Parathyroid adenoma (tissue), 2 donors: ENCODE data around the gene LRP1B.

Experiments
- H2AFZ ChIP-seq: fragments of 300-600 bp; sonication (generic); one replicate; pipeline ENCODE4 v1.7.0; 2017; ENCODE audit warnings: antibody characterized with exemption, mild to moderate bottlenecking
- H3K27ac ChIP-seq: fragments of 300-600 bp; sonication (generic); one replicate; pipeline ENCODE4 v1.7.0; 2017
- H3K27me3 ChIP-seq: fragments of 300-600 bp; sonication (generic); one replicate; pipeline ENCODE4 v1.7.0; 2017; ENCODE audit warnings: low read length; ENCODE audit not compliant: control insufficient read depth, insufficient read depth
- H3K36me3 ChIP-seq: fragments of 300-600 bp; sonication (generic); one replicate; pipeline ENCODE4 v1.7.0; 2017; ENCODE audit warnings: low read length; ENCODE audit not compliant: control insufficient read depth, insufficient read depth
- H3K4me1 ChIP-seq: fragments of 300-600 bp; sonication (generic); one replicate; pipeline ENCODE4 v1.7.0; 2017; ENCODE audit warnings: control low read depth
- H3K4me2 ChIP-seq: fragments of 300-600 bp; sonication (generic); one replicate; pipeline ENCODE4 v1.7.0; 2017; ENCODE audit warnings: low read length
- H3K4me3 ChIP-seq: fragments of 300-600 bp; sonication (generic); one replicate; pipeline ENCODE4 v1.7.0; 2017; ENCODE audit warnings: low read depth, low read length
- H3K79me2 ChIP-seq: fragments of 300-600 bp; sonication (generic); one replicate; pipeline ENCODE4 v1.7.0; 2017; ENCODE audit warnings: control low read depth
- H3K9ac ChIP-seq: fragments of 300-600 bp; sonication (generic); one replicate; pipeline ENCODE4 v1.7.0; 2017; ENCODE audit warnings: mild to moderate bottlenecking
- H3K9me3 ChIP-seq: fragments of 300-600 bp; sonication (generic); one replicate; pipeline ENCODE4 v1.7.0; 2017; ENCODE audit warnings: low read length; ENCODE audit not compliant: control insufficient read depth
- TF ChIP-seq, protein P1 (sequence below): fragments of 300-600 bp; sonication (generic); IDR thresholded peaks from one replicate; pipeline ENCODE4 v1.7.0; 2017; ENCODE audit warnings: antibody characterized with exemption, mild to moderate bottlenecking
- donor health status: primary hyperparathyroidism.

LRP1B gene

DNA sequence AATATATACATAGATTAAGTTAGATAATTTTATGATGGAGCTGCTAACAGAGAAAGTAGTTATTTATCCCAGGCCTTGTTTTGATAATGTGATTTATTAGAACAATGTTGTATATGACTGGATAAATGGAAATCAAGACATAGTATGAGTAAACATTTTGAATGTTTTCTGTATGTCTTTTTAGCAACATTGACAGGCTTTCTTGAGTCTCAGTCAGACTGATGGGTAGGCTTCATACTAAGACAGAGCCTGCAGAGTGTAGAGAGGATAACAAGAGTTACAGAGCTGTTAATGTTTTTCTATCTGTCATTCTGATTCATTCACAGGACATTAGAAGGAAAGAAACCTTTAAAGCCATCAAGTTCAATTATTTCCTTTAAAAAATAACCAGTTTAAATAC is 478.5 kb downstream of the LRP1B start:
- Histone ChIP-seq H3K79me2 (no peaks in the 10 kb centered on the region), H3K9me3 (no peaks in the 10 kb centered on the region), H3K4me2 (no peak overlapping the region), H3K4me1 (no peaks in the 10 kb centered on the region), H3K4me3 (no peak overlapping the region), H3K36me3 (no peaks in the 10 kb centered on the region), H2AFZ (no peak overlapping the region), H3K27ac (no peak overlapping the region), H3K27me3 (no peaks in the 10 kb centered on the region), H3K9ac (no peak overlapping the region)
- TF ChIP-seq, protein P1, sequence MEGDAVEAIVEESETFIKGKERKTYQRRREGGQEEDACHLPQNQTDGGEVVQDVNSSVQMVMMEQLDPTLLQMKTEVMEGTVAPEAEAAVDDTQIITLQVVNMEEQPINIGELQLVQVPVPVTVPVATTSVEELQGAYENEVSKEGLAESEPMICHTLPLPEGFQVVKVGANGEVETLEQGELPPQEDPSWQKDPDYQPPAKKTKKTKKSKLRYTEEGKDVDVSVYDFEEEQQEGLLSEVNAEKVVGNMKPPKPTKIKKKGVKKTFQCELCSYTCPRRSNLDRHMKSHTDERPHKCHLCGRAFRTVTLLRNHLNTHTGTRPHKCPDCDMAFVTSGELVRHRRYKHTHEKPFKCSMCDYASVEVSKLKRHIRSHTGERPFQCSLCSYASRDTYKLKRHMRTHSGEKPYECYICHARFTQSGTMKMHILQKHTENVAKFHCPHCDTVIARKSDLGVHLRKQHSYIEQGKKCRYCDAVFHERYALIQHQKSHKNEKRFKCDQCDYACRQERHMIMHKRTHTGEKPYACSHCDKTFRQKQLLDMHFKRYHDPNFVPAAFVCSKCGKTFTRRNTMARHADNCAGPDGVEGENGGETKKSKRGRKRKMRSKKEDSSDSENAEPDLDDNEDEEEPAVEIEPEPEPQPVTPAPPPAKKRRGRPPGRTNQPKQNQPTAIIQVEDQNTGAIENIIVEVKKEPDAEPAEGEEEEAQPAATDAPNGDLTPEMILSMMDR, result no peak

DNA sequence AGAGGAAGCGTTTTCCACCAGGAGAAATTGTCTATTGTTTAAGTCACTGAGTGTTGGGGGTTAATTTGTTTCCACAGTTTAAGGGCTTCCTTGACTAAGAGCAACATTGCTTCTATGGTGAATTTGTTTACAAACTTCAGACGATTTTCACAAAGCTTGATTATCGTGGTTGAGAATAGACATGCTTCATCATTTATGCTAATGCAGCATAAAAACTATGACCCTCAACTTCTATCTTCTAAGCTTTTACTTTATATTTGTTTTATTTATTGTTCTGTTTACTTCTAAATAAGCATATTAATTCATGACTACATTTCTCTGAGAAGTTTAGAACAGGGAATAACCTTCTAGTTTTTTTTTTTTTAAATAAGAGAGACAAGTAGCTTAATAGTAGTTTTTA is 483.5 kb downstream of the LRP1B start:
- Histone ChIP-seq H3K9ac (no peak overlapping the region), H3K27ac (no peak overlapping the region), H3K9me3 (no peaks in the 10 kb centered on the region), H3K36me3 (no peaks in the 10 kb centered on the region), H3K79me2 (no peaks in the 10 kb centered on the region), H2AFZ (no peak overlapping the region), H3K27me3 (no peaks in the 10 kb centered on the region), H3K4me3 (no peak overlapping the region), H3K4me1 (no peaks in the 10 kb centered on the region), H3K4me2 (no peak overlapping the region)
- TF ChIP-seq, protein P1, result no peak

DNA sequence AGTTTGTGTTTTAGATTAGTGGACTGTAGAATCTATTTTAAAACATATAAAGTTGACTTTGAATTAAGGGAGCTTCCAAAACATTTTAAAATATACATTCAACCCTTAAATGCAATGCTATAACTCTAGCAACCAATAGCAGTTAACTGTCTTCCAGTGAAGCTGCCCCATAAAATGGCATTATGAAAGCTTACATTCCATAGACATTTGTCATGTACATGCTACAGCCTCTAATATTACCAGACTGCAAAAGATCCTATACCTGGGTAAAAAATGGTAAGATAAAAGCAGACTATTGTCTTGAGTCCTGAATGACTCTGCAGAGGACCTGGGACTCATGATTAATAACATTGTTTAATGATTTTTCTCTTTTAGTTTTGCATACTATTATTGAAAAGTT is 489.4 kb downstream of the LRP1B start:
- Histone ChIP-seq H3K36me3 (no peaks in the 10 kb centered on the region), H3K79me2 (no peaks in the 10 kb centered on the region), H3K4me3 (no peak overlapping the region), H3K9me3 (no peaks in the 10 kb centered on the region), H3K4me1 (no peaks in the 10 kb centered on the region), H3K27ac (no peak overlapping the region), H2AFZ (no peak overlapping the region), H3K27me3 (no peaks in the 10 kb centered on the region), H3K4me2 (no peak overlapping the region), H3K9ac (no peak overlapping the region)
- TF ChIP-seq, protein P1, result no peak

DNA sequence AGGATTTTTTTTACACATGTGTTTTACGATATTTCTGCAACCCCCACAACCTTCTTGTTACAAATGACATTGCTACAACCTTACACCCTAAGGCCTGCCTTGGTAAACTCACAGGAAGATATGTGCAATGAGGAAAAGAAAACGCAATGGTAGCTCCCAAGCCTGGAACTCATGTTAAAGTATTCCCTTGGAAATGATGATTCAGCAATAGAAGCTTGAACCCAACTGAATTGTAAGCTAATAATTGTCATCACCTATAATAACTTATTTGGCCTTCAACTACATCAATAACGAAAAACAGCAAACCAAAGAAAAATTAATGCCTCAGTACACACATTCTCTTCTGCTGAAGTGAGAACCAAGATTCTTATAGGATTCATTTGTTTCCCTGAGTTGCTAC is 491.0 kb downstream of the LRP1B start:
- Histone ChIP-seq H3K9me3 (no peaks in the 10 kb centered on the region), H3K4me3 (no peak overlapping the region), H3K36me3 (no peaks in the 10 kb centered on the region), H2AFZ (no peak overlapping the region), H3K9ac (no peak overlapping the region), H3K79me2 (no peaks in the 10 kb centered on the region), H3K27me3 (no peaks in the 10 kb centered on the region), H3K4me1 (no peaks in the 10 kb centered on the region), H3K4me2 (no peak overlapping the region), H3K27ac (no peak overlapping the region)
- TF ChIP-seq, protein P1, result no peak

DNA sequence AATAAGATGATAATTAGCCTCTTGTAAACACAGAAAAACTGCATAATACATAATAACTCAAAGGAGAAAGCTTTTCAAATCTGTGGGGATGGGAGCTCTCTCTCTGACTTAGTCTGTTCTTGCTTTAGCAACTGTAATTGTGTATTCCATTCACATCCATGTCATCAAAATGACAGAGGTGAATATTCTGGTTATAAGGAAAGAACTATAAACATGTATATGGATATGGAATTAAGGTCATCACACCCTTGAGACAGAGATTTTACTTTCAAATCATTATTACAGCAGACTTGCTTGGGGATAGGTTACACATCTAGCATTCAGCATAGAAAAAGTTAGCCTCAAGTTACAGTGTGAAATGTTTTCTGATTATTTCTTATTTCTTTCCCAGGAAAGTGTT is 497.7 kb downstream of the LRP1B start:
- H3K79me2 ChIP-seq, result no peaks in the 10 kb centered on the region
- no peak overlapping the region for H3K4me2 ChIP-seq
- H2AFZ ChIP-seq, result no peak overlapping the region
- H3K27me3 ChIP-seq, result no peaks in the 10 kb centered on the region
- no peak overlapping the region for H3K4me3 ChIP-seq
- no peaks in the 10 kb centered on the region for H3K36me3 ChIP-seq
- H3K27ac ChIP-seq, result no peak overlapping the region
- TF ChIP-seq, protein P1, result no peak
- H3K4me1 ChIP-seq, result no peaks in the 10 kb centered on the region
- no peaks in the 10 kb centered on the region for H3K9me3 ChIP-seq
- H3K9ac ChIP-seq, result no peak overlapping the region
